Measurements from ENCODE around the gene CDH4.

Gene CDH4

DNA sequence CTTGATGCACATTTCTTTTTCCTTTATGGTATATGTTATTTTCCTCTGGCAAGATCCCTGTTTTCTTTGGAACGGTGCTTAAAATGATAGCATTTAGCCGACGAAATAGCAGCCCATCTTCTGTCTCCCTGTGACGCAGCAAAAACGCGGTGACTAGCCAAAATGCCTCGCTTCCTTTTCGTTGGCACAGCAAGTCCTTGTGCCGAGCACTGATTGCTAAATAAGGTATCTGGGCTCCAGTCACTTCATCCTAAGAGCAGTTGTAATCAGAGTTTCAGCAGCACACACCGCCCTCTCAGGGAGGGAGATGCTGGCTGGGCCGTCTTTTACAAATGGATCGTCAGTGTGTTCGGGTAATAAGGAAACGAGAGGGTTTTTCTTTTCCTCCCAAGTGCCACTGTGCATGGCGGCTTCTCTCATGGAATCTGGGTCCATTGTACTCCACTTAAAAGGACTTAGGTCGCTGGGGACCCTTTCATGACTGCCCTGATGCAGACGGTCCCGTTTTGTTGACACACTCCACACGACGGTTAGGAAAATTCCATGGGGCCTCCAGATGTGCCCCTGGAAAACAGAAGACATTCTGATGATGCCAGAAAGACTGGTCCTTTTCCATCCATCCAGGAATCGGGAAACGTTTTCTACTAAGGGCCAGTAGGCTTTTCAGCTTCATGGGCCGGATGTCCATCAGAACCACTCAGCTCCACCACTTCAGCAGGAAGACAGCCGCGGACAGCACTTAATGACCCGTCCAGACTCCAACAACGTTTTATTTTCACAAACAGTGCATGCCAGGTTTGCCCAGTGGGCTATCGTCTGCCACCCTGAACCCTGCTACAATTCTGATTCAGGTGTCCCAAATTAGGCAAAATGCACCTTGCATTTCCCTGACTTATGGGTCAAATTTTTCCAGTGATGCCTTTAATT, 185.5 kb downstream of the CDH4 start:
- no peak overlapping the region for H3K4me3 ChIP-seq (ENCODE audit: low read depth, low read length)
- TF ChIP-seq, protein P1, sequence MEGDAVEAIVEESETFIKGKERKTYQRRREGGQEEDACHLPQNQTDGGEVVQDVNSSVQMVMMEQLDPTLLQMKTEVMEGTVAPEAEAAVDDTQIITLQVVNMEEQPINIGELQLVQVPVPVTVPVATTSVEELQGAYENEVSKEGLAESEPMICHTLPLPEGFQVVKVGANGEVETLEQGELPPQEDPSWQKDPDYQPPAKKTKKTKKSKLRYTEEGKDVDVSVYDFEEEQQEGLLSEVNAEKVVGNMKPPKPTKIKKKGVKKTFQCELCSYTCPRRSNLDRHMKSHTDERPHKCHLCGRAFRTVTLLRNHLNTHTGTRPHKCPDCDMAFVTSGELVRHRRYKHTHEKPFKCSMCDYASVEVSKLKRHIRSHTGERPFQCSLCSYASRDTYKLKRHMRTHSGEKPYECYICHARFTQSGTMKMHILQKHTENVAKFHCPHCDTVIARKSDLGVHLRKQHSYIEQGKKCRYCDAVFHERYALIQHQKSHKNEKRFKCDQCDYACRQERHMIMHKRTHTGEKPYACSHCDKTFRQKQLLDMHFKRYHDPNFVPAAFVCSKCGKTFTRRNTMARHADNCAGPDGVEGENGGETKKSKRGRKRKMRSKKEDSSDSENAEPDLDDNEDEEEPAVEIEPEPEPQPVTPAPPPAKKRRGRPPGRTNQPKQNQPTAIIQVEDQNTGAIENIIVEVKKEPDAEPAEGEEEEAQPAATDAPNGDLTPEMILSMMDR (IDR thresholded peaks at IDR 0.05; ENCODE audit: low read depth, low read length): no peak

DNA sequence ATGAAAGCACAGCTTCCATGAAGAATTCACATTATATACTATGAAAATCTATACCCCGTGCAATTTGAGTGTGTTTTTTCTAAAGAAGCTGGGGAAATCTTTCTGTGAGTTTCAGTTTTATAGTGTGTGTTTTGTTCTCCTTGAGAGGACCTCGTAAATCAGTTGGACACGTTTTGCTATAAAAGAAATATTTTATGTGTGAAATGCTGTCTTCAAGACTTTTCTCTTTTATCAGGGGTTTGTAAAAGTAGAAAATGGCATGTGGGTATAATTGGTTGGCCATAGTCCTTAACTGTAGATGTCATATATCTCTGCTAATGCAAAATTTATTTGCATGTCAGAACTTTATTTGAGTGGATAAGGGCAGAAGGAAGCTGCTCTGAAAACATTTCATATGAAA, 186.2 kb downstream of the CDH4 start:
- TF ChIP-seq, protein P1 (IDR thresholded peaks at IDR 0.05; ENCODE audit: low read depth, low read length): no peak

DNA sequence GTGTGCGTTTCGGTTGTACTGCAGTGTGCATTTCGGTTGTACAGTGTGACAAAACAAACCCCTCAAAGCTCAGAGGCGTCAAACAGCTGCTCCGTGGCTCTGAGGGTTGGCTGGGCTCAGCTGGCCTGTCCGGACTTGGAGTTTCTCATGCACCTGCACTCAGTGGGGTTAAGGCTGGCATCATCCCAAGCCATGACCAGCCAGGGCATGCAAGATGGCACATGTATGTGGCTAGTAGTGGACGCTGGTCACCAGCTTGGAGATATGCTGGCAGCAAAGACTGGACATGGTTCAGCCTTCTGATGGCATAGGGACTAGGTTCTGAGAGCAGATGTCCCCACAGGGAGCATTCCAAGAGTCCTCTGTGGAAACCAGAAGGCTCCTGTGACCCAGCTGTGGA, 187.2 kb downstream of the CDH4 start:
- TF ChIP-seq, protein P1 (IDR thresholded peaks at IDR 0.05; ENCODE audit: low read depth, low read length): no peak
- no peak overlapping the region for H3K4me3 ChIP-seq (ENCODE audit: low read depth, low read length)

More for the DNA sequence above, 186.2 kb downstream of the CDH4 start:
- H3K4me3 ChIP-seq (ENCODE audit: low read depth, low read length): no peak overlapping the region

DNA sequence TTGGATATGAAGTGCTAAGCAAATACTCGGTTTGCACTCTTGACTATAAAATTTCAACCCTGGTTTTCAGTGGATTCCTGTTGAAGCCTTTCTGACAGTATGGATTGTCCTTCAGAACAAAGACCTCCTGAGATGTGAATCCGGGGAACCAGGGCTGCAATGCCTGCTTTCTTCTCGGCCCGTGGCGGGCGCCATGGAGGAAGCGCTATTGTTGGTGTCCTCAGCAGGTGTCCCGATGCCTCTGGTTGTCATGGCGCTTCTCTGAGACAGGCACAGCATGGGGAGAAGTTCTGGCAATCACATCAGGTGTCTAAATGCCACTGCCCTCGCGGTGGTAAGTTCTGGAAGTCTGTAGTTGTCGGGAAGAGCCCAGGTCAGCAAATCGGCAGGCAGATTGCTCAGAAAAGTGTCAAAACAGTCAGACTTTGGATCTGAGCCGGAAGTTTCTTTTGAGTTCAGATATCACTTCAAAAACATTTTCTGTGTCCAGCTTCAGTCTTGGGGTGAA, 188.5 kb downstream of the CDH4 start:
- TF ChIP-seq, protein P1 (IDR thresholded peaks at IDR 0.05; ENCODE audit: low read depth, low read length): no peak
- H3K4me3 ChIP-seq (ENCODE audit: low read depth, low read length): no peak overlapping the region

DNA sequence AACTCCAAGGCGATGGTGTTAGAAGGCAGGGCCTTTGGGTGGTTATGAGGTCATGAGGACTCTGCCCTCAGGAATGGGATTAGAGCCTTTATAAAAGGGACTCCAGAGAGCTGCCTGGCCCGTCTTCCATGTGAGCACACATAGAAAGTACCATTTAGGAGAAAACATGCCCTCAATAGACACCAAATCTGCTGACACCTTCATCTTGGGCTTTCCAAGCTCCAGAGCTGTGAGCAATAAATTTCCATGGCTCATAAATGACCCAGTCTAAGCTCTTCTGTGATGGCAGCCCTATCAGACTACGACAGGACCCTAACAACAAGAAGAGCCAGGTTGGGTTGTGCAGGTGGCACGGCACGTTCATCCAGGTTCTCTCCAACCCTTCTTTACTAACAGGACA, 189.5 kb downstream of the CDH4 start:
- no peak overlapping the region for H3K4me3 ChIP-seq (ENCODE audit: low read depth, low read length)
- TF ChIP-seq, protein P1 (IDR thresholded peaks at IDR 0.05; ENCODE audit: low read depth, low read length): no peak

DNA sequence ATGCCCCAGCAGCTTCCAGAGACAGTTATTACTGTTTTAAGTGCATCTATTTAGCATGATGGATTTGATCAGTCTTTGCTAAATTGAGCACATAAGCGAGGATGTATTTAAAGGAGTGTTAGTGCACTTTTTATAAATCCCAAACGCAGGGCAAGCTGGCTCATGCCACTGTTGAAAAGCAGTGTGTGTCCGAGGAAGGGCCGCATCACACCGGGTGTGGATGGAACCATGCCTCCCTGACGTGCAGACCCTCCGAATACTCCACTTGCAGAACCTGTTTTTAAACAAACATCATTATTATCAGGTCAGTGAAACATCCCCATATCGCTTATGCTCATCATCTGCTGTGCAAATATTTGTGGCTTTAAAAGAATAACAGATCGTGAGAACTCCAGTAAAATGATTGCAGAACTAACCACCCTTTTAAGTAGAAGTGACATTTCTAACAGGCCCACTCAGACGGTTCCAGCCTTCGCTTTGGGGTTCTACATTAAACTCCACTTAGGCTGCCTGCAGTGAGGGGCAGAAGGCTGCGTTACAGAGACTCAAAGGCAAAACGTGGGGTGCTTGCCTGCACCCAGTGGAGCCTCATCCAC, 190.1 kb downstream of the CDH4 start:
- TF ChIP-seq, protein P1 (IDR thresholded peaks at IDR 0.05; ENCODE audit: low read depth, low read length): no peak
- H3K4me3 ChIP-seq (ENCODE audit: low read depth, low read length): no peak overlapping the region

DNA sequence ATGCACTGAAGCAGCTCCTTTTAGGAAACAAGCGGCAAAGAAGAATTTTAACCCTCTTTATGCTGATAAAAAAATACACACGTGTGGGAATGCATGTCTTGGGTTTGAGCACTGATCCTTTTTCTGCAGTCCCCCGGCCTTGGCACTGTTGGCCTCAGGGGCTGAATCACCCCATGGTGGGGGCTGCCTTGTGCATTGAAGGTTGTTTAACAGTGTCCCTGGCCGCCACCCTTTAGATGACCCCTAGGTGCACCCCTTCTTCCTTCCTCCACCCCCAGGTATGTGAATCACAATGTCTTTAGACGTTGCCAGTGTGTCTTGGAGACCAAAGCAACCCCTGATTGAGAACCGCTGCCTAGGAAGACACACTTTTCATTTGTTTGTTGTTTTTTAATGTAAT, 190.7 kb downstream of the CDH4 start:
- TF ChIP-seq, protein P1 (IDR thresholded peaks at IDR 0.05; ENCODE audit: low read depth, low read length): no peak

More for the DNA sequence above, 190.7 kb downstream of the CDH4 start:
- no peak overlapping the region for H3K4me3 ChIP-seq (ENCODE audit: low read depth, low read length)
